T-helper 22 cell (primary cell): ENCODE results near the gene LCLAT1.
"Not testable (repeated sequence)": the region's sequence is repeated elsewhere in the genome, so short reads cannot be mapped to it uniquely, and the experiment has no call there.

Source experiments
- DNase-seq: peaks from one replicate; pipeline ENCODE4 v3.0.0-alpha.2; 2020; ENCODE audit warnings: low read depth

Gene LCLAT1

DNA sequence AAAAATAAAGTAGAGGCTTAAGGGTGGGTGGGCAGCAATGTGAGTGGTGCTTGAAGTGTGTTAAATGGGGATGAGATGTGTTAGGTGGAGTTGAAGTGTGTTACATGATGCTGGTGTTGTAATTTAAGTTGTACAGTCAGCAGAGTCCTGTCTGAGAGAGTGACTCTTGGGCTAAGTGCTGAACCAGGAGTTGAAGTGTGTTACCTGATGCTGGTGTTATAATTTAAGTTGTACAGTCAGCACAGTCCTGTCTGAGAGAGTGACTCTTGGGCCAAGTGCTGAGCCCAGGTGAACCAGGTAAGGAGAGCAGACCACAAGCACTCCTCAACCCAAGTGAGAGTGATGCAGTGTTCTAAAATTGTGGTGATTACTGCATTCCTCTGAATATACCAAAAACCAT, 40.6 kb downstream of the LCLAT1 start:
- DNase-seq = no peak

DNA sequence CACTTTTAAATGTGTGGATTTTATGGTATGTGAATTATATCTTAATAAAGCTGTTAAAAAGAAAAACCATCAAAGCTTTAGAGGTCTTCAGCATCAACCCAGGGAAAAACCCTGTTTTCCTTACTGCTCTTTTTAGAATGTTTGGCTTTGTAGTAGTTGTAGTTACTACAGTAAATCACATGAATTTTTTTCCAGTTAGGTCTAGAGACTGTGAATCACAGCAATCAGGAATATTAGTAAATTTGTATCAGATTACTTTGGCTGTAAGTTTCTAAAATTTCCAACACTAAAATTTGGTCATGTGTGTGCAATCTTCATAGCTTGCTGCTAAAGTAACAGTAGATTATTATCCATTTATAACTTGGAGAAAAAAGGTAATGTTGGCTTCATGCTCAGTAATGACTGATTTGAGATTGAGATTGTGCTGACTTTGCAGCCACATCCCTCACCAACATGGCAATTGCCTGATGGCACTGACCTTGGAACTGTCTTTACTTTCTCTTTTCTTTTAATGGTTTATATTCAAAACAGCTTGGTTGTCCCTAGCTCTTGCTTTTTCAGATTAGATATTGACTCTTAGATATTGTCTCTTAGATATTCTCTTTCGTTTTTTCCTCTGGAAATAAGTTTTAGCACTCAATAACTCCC, 41.1 kb downstream of the LCLAT1 start:
- no peak for DNase-seq

- no peak for DNase-seq
These were observed 44.2 kb downstream of the LCLAT1 start for GRCh38 chr2:30491225-30491624.

GRCh38 chr2:30492185-30492584, 45.1 kb downstream of the LCLAT1 start:
- DNase-seq = no peak

DNA sequence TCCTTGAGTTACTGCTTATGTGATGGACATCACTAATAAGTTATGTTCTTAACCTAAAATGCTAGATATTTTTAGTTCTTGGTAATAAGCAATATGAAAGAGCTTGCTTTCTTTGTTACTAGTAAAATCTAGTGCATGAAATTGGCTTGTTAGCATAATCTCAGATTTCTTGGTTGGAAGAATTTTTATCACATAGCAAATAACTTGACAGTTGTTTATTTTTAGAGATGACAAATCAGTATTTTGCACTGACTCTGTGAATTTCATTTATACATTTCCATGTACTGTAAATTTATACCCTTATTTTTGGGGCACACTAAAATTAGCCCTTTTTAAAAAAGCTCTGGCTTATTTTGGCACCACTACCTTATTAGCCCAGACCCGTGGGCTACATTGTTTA, 45.6 kb downstream of the LCLAT1 start:
- DNase-seq = no peak

DNA sequence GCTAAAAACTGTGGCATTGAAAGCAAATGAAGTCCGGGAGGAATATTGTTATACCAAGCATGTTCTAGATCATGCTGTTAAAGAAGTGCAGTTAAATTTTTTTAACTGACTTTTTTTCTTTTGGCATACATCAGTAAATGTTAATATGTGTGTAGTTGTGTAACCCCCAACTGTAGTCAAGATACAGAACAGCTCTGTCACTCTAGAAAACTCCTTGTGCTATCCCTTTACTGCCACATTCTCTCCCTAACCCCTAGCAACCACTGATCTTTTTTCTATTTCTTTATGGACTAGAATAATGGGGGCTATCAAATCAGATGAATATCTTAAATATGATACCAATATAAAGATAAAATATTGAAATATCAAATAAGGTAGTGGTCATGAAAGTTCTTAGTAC, 46.4 kb downstream of the LCLAT1 start:
- no peak for DNase-seq

- DNase-seq = not testable (repeated sequence)
These were observed 48.9 kb downstream of the LCLAT1 start for GRCh38 chr2:30495896-30496295.

- no peak for DNase-seq
These were observed 52.6 kb downstream of the LCLAT1 start for GRCh38 chr2:30499681-30500080.

DNA sequence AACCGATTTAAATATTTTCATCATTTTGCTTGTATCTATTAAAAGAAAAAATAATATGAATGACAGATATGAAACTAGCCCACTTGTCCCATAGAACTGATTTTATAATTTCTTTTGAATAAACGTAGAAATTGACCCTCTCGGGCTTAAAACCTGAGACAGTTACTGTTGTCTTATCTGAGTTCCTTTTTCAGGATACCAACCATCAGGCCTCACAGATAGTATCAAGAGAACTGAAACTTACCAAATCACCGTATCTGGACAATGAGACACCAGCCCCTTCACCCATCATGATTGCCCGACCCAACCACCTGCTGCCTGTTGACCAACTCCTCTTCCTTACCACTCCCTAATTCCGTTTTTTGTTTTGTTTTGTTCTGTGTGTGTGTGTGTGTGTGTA, 53.7 kb downstream of the LCLAT1 start:
- DNase-seq = no peak

- no peak for DNase-seq
These were observed 55.3 kb downstream of the LCLAT1 start for GRCh38 chr2:30502310-30502709.

- no peak for DNase-seq
These were observed 56.1 kb downstream of the LCLAT1 start for GRCh38 chr2:30503007-30503694.

GRCh38 chr2:30503695-30504052, 56.6 kb downstream of the LCLAT1 start:
- no peak for DNase-seq

- DNase-seq = no peak
These were observed 57.7 kb downstream of the LCLAT1 start for GRCh38 chr2:30504731-30505130.

DNA sequence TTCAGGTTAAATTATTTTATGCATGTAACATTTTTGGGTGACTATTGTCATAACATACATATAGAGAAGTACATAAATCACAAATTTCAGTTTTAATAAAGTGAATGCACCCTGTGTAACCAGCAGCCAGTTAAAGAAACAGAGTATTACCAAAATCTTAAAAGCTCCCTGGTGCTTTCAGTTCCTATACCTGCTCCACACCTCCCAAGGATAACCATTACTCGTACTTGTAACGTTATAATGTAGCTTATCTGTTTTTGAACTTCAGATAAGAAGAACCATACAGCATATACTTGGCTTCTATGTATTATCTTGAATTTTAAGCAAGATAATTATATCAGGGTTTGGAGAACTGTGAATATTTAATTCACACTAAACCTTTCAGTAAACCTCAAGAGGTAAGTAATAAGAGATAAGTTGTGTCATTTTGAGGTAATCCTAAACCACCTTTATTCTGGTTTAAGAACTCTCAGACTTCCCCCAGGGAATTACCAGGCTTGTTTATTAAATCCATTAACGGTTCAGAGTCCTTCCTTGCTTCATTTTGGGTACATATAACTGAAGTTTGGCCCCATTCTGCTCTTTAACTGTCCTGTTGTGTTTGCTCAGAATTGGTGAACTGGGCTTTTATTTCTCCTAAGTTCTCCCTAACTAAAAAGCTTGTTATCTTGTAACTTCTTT, 58.6 kb downstream of the LCLAT1 start:
- no peak for DNase-seq

- DNase-seq = not testable (repeated sequence)
These were observed 60.4 kb downstream of the LCLAT1 start for GRCh38 chr2:30507460-30507859.

DNA sequence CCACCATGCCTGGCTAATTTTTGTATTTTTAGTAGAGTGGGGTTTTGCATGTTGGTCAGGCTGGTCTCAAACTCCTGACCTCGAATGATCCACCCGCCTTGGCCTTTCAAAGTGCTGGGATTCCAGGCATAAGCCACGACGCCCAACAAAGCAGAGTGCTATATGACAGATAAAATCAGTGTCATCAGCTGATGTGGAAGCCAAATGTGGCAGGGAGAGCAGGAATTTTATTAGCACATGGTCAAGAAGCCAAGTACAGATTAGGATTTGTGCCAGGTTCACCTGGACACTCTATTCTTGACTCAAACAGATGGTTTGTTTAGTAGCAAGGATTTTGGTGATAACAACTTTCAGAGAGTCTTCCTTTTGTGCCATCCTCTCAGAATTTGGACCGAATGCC, 62.7 kb downstream of the LCLAT1 start:
- no peak for DNase-seq

DNA sequence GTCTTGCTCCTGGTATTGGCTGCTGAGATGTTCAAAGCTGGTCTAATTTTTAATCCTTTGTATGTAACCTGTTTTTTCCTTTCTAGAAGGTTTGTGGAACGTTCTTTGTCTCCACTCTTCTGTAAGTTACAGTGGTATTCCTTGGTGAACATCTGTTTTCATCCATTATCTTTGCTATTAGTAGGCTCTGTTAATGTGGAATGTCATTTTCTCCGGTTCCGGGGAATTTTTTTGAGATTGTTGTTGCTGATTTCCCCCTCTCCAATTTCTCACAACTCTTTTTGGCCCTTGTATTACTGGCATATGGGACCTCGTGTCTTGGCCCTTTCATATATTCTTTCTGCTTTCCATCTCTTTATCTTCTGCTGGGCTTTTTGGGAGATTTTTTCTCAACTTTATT, 63.4 kb downstream of the LCLAT1 start:
- no peak for DNase-seq

DNA sequence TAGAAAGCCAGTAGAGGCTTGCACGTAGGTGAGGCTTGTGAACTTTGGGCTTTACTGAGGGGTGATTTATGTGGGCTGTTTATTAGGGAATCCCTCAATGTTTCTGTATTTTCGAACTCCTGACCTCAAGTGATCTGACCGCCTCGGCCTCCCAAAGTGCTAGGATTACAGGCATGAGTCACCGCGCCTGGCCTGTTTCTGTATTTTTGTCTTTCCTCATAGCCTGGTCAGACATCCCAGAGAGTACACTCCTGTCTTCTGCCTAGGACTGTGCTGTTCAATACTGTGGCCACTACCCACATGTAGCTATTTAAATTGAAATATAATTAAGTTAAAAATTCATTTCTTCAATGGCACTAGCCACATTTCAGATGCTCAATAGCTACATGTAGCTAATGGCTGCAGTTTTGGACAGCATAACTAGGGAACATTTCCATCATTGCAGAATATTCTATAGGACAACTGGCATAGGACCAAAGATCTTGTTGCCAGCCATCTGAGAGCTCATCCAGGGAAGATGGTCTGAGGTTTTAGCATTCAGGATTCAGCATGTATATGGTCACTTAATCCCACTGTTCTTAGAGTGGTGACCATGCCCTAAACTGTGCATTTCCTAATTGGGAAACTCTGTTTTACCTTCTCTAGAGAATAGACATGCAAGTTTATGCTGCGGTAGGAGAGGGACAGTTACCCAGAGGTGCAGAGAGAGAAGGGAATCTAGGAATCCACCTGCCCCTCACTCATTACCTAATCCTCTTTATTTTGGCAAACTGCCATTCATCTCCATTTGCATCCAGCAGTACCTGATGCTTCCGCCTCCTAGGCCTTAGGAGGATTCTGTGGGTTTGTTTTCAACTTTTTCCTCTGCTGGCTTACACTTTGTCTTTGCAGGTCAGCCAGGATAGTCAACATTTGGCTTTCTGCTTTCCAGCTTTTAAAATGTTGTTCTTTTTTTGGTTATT, 64.4 kb downstream of the LCLAT1 start:
- no peak for DNase-seq

DNA sequence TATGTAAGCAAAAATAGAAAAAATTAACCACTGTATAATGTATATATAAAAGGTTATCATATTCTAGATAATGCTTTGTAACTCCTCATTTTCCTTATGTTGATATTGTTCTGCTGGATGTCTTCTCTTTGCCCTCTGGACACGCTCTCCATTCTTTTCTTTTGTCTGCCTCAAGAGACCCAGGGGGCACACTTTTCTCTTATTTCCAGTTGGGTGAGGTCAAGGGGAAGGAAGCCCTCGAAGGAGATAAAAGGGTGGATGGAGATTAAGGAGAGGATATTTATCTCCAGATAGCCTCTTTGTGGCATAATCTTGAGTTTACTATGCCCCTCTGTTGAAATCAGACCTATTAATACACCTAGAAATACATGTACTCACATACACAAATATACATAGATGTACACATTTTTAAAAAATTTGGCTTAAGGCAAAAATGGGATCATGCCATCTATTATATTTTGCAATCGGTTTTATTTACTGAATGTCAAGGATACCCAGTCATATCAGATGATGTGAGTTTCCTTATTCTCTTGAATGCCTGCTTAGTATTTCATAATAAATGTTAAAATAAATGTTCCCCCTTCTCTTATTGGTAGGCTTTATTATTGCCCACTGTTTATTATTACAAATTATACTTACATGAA, 65.3 kb downstream of the LCLAT1 start:
- DNase-seq = no peak

- not testable (repeated sequence) for DNase-seq
These were observed 66.6 kb downstream of the LCLAT1 start for GRCh38 chr2:30513649-30514048.

DNA sequence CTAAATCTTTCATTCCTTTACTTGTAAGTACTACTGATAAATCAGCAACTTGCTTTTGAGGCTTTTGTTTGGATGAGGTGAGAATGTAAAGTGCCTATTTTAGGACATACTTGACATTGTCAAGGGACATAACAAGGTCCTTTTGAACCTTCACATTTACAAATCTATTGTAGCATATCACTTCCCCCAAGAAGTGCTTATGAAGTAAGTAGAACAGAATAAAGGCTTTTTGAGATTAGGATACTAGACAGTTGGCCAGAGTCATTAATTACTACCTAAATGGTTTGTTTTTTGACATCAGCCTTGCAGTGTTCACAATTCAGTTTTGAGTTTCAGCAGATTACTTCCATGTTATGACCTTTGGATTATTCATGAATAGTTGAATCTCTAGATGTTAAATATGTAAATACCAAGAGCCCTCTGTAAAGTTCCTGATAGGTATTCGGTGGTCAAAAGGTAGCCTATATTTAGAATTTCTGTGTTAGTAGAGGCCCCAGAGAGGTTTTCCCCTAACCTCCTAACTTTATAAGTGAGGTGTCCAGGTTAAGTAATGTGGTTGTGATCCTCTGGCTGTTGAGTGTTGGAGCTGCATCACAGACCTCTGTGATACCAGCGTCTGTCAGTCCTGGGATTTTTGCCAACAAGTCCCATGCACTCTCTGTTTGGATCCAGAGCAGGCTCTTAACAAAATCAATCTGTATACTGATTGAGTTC, 67.2 kb downstream of the LCLAT1 start:
- DNase-seq = no peak
